Measurements from ENCODE around the gene HRH4. TPM values are rescaled to one million over a fixed set of nuclear protein-coding genes. Genes with fewer than 3 reads are reported as not detected.

The HRH4 gene
- total and polyA plus RNA-seq, 9 donors, result 0.04 to 0.09 (median 0.06) TPM; not detected in 5

DNA sequence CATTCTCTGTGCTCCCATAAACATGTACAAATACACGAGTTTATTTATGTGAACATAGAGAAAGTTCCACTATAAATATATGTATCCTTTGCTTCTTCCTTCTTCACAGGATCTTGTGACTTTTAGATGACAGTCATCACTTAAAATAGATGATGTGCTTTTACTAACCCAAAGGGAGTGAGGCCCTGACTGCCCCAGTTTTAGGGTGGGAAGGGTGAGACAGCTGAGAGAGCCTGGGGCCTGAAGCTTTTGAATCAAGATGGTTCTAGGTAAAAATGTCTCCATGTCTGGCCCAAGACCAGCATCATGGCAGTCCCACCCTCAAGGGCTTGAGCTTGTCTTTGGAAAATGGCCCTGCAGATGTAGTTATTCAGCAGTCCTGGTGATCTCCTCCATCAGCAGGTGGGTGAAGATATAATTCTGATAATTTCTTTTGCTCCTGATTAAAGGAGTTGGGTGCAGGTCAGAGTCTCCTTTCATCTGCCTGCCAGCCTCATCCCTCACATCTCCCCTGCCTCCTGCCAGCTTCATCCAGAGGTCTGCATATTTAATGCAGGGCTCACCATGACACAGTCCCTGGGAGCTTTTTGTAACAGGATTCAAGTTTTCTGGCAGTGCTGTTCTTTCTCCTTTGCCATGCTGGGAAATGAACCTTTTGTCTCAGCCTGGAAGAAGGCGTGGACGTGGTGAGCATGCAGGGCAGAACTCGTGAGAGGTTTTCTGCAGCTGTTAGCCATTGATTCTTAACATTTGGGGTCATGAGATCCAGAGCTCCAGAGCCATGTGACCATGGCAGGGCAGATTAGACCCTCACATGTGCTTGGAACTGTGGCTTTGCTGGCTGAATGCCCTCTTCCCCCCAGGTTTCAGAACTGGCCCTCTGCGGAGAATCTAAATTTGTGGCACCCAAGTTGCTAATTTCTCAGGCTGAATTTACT is 2.7 kb downstream of the HRH4 start:
- DNase-seq, result peak; percentile 12
- Histone ChIP-seq H3K36me3 (ENCODE audit: control insufficient read depth, insufficient read depth, low read length) (no peaks in the 10 kb centered on the region), H3K27ac (ENCODE audit: low read length) (no peak overlapping the region), H3K4me1 (ENCODE audit: control insufficient read depth, insufficient read depth, low read length) (peaks cover 4% of the 10 kb centered on the region), H3K9me3 (replicated peaks; ENCODE audit: control insufficient read depth, low read depth, low read length) (no peaks in the 10 kb centered on the region), H3K27me3 (ENCODE audit: control insufficient read depth, insufficient read depth, low read length) (no peaks in the 10 kb centered on the region), H3K4me3 (ENCODE audit: low read length) (no peak overlapping the region)
- WGBS (ENCODE audit: insufficient coverage), result 17% methylated on average over 1 of the region's 5 CpGs

DNA sequence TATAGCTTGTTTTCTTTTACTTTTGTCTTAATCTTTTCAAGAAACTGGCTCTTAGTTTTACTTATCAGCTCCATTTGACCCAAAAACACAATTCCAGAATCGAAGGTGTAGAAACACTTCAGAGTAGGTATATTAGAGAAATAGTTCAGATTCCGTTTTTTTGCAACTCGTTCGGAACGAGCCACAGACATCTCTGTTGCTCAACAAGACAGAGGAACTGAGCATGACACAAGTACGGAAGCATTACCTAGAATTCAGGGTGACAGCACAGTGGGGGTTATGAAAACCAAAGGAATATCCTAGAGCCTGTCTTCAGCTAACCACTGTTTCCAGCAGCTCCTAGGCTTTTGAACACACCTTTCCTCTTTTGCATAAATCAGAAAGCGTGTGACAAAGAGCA is 5.0 kb downstream of the HRH4 start:
- H3K4me1 ChIP-seq (ENCODE audit: control insufficient read depth, insufficient read depth, low read length), result peaks cover 4% of the 10 kb centered on the region
- H3K4me3 ChIP-seq (ENCODE audit: low read length), result no peak overlapping the region
- H3K27ac ChIP-seq (ENCODE audit: low read length), result no peak overlapping the region
- no peaks in the 10 kb centered on the region for H3K9me3 ChIP-seq (replicated peaks; ENCODE audit: control insufficient read depth, low read depth, low read length)
- WGBS (ENCODE audit: insufficient coverage), result 77% methylated on average over 5 of the region's 7 CpGs
- no peak for DNase-seq
- no peaks in the 10 kb centered on the region for H3K36me3 ChIP-seq (ENCODE audit: control insufficient read depth, insufficient read depth, low read length)
- H3K27me3 ChIP-seq (ENCODE audit: control insufficient read depth, insufficient read depth, low read length), result no peaks in the 10 kb centered on the region

DNA sequence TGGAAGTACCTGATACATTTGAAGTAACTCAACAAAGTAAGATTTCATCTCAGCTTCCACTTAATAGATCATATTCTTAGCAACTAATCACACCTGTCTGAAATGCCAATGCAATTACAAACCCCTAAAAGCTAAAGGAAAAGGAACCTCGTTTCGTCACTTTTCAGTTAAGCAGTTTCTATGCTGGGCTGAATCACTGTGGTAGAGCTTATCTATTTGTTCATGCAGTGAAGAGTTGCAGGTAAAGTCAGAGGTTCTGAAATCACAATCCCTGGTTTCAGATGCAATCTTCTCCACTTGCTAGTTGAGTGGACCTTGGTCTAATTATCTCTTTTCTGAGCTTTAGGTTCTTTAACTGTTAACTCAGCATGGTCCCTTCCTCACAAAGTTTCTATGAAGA is 6.3 kb downstream of the HRH4 start:
- Histone ChIP-seq H3K9me3 (replicated peaks; ENCODE audit: control insufficient read depth, low read depth, low read length) (no peaks in the 10 kb centered on the region), H3K36me3 (ENCODE audit: control insufficient read depth, insufficient read depth, low read length) (no peaks in the 10 kb centered on the region), H3K27ac (ENCODE audit: low read length) (no peak overlapping the region), H3K4me1 (ENCODE audit: control insufficient read depth, insufficient read depth, low read length) (peaks cover 4% of the 10 kb centered on the region), H3K4me3 (ENCODE audit: low read length) (no peak overlapping the region), H3K27me3 (ENCODE audit: control insufficient read depth, insufficient read depth, low read length) (no peaks in the 10 kb centered on the region)
- no peak for DNase-seq
- no CpG with 5 or more reads among the region's 2 CpGs for WGBS (ENCODE audit: insufficient coverage)

DNA sequence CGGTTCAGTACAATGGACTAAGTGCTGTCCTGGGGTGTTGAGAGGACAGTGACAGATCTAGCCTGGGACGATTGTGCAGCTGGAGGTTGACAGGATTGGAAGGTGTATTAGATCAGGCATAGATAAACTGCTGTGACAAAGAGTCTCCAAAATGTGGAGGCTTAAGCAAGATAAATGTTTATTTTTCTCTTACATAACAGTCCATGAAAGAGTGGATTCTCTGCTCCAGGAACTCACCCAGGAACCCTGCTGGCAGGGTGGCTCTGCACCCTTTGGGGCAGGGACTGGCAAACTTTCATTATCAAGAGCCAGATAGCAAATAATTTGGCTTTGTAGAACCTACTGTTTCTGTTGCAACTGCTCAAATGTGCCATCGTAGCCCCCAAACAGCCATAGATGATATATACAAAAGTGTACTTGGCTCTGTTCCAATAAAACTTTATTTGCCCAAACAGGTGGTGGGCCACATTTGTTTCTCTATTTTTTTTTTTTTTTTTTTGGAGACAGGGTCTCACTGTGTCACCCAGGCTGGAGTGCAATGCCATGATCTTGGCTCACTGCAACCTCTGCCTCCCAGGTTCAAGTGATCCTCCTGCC is 9.7 kb downstream of the HRH4 start:
- Histone ChIP-seq H3K9me3 (replicated peaks; ENCODE audit: control insufficient read depth, low read depth, low read length) (no peaks in the 10 kb centered on the region), H3K27ac (ENCODE audit: low read length) (no peak overlapping the region), H3K27me3 (ENCODE audit: control insufficient read depth, insufficient read depth, low read length) (no peaks in the 10 kb centered on the region), H3K4me1 (ENCODE audit: control insufficient read depth, insufficient read depth, low read length) (no peaks in the 10 kb centered on the region), H3K4me3 (ENCODE audit: low read length) (no peak overlapping the region), H3K36me3 (ENCODE audit: control insufficient read depth, insufficient read depth, low read length) (no peaks in the 10 kb centered on the region)
- 82% methylated on average over 2 of the region's 3 CpGs for WGBS (ENCODE audit: insufficient coverage)
- DNase-seq, result no peak

DNA sequence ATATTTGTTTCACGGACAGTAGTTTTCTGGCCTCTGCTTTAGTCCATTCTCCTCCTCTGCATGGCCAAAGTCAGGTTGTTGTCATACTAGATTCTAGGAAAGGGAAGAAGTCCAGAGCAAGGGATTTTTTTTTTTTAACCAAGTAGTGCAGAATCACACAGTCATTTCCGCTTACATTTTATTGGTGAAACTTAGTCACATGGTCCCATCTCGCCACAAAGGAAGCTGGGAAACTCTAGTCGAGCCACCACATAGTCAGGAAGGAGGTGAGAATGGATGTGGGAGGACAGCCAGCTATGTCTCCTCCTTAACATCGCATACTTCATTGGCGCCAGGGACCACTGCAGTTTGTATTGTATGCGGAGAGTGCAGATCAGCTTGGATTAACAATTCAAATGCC is 10.4 kb downstream of the HRH4 start:
- Histone ChIP-seq H3K27me3 (ENCODE audit: control insufficient read depth, insufficient read depth, low read length) (no peaks in the 10 kb centered on the region), H3K27ac (ENCODE audit: low read length) (no peak overlapping the region), H3K4me1 (ENCODE audit: control insufficient read depth, insufficient read depth, low read length) (no peaks in the 10 kb centered on the region), H3K36me3 (ENCODE audit: control insufficient read depth, insufficient read depth, low read length) (no peaks in the 10 kb centered on the region), H3K9me3 (replicated peaks; ENCODE audit: control insufficient read depth, low read depth, low read length) (no peaks in the 10 kb centered on the region), H3K4me3 (ENCODE audit: low read length) (no peak overlapping the region)
- no CpG with 5 or more reads among the region's 7 CpGs for WGBS (ENCODE audit: insufficient coverage)
- no peak for DNase-seq

DNA sequence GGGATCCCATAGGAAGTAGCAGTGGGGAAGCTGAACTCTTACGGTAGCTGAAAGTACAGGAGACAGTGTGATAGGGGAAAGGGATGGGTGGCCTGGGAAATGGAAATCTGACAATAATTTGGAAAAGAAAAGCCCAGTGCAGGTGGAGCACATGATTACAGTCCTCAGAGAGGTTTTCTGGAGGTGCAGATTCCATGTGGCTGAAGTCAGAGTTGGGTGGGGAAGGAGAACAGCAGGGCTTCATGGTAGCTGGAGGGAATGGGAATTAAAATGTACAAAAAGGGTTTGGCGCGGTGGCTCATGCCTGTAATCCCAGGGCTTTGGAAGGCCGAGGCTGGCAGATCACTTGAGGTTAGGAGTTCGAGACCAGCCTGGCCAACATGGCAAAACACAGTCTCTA is 12.2 kb downstream of the HRH4 start:
- Histone ChIP-seq H3K27me3 (ENCODE audit: control insufficient read depth, insufficient read depth, low read length) (no peaks in the 10 kb centered on the region), H3K27ac (ENCODE audit: low read length) (no peak overlapping the region), H3K9me3 (replicated peaks; ENCODE audit: control insufficient read depth, low read depth, low read length) (no peaks in the 10 kb centered on the region), H3K36me3 (ENCODE audit: control insufficient read depth, insufficient read depth, low read length) (no peaks in the 10 kb centered on the region), H3K4me3 (ENCODE audit: low read length) (no peak overlapping the region), H3K4me1 (ENCODE audit: control insufficient read depth, insufficient read depth, low read length) (no peaks in the 10 kb centered on the region)
- WGBS (ENCODE audit: insufficient coverage), result 75% methylated on average over 3 of the region's 5 CpGs
- no peak for DNase-seq

DNA sequence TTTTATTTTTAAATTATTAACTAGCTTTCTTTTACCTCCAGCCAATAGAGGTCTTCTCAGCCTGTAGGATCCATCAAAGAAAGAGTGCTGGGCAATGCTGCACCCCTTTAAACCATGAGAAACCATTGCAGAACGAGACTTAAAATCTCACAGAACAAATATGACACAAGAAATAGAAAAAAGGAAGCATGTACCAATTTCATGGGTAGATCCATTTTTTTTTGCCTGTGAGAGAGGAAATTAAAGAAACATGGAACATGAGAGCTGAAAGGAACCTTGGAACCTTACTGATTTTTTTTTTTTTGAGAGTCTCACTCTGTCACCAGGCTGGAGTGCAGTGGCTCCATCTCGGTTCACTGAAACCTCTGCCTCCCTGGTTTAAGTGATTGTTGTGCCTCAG is 14.0 kb downstream of the HRH4 start:
- Histone ChIP-seq H3K4me1 (ENCODE audit: control insufficient read depth, insufficient read depth, low read length) (no peaks in the 10 kb centered on the region), H3K27ac (ENCODE audit: low read length) (no peak overlapping the region)
- no CpG with 5 or more reads among the region's 2 CpGs for WGBS (ENCODE audit: insufficient coverage)

DNA sequence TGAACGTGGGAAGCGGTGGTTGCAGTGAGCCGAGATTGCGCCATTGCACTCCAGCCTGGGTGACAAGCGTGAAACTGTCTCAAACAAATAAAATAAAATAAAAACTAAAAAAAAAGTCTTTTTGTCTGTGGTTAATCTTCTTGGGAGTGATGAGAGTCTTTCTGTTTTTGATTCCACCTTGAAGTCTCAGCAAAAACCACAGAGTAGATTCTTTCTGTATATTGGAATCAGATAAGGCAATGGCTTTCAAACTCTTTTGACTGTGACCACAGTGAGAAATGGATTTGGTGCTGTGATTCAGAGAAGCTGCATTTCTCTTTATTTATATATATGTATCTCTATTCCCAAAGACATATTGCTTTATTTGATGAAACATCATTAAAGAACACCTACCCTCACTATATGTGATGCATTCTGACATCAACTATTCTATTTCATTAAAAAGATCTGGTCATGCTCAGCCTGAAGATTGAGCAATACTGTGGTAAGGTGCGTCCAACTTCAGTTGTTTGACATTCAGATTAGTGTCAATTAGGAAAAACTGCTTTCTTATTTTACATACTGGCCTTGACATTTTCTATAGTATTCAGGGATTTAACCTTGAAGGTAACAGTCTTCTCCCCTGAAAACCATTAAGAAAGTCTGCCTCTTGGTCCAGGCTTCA is 15.6 kb downstream of the HRH4 start:
- no peak for DNase-seq
- WGBS (ENCODE audit: insufficient coverage), result no CpG with 5 or more reads among the region's 6 CpGs
- Histone ChIP-seq H3K27me3 (ENCODE audit: control insufficient read depth, insufficient read depth, low read length) (no peaks in the 10 kb centered on the region), H3K4me1 (ENCODE audit: control insufficient read depth, insufficient read depth, low read length) (no peaks in the 10 kb centered on the region), H3K4me3 (ENCODE audit: low read length) (no peak overlapping the region), H3K36me3 (ENCODE audit: control insufficient read depth, insufficient read depth, low read length) (no peaks in the 10 kb centered on the region), H3K27ac (ENCODE audit: low read length) (no peak overlapping the region), H3K9me3 (replicated peaks; ENCODE audit: control insufficient read depth, low read depth, low read length) (no peaks in the 10 kb centered on the region)

More for the DNA sequence above, 14.0 kb downstream of the HRH4 start:
- Histone ChIP-seq H3K36me3 (ENCODE audit: control insufficient read depth, insufficient read depth, low read length) (no peaks in the 10 kb centered on the region), H3K4me3 (ENCODE audit: low read length) (no peak overlapping the region), H3K9me3 (replicated peaks; ENCODE audit: control insufficient read depth, low read depth, low read length) (no peaks in the 10 kb centered on the region), H3K27me3 (ENCODE audit: control insufficient read depth, insufficient read depth, low read length) (no peaks in the 10 kb centered on the region)
- DNase-seq, result no peak

DNA sequence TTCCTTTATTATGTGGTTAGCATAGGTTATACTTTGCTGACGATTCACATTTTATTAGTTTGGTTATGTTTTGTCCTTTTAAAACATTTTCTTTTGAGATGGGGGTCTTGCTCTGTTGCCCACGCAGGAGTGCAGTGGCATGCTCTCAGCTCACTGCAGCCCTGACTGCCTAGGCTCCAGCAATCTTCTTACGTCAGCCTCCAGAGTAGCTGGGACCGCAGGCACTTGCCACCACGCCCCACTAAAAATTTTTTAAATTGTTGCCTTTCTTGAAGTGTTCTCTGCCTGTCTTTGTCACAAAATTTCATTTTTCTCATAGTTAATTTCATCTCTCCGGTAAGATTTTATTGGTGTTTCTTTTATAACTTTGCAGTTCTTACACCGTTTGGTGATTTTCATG is 18.9 kb downstream of the HRH4 start:
- Histone ChIP-seq H3K4me3 (ENCODE audit: low read length) (no peak overlapping the region), H3K36me3 (ENCODE audit: control insufficient read depth, insufficient read depth, low read length) (no peaks in the 10 kb centered on the region), H3K27me3 (ENCODE audit: control insufficient read depth, insufficient read depth, low read length) (no peaks in the 10 kb centered on the region), H3K9me3 (replicated peaks; ENCODE audit: control insufficient read depth, low read depth, low read length) (no peaks in the 10 kb centered on the region), H3K27ac (ENCODE audit: low read length) (no peak overlapping the region), H3K4me1 (ENCODE audit: control insufficient read depth, insufficient read depth, low read length) (no peaks in the 10 kb centered on the region)
- DNase-seq, result no peak
- no CpG with 5 or more reads among the region's 7 CpGs for WGBS (ENCODE audit: insufficient coverage)

DNA sequence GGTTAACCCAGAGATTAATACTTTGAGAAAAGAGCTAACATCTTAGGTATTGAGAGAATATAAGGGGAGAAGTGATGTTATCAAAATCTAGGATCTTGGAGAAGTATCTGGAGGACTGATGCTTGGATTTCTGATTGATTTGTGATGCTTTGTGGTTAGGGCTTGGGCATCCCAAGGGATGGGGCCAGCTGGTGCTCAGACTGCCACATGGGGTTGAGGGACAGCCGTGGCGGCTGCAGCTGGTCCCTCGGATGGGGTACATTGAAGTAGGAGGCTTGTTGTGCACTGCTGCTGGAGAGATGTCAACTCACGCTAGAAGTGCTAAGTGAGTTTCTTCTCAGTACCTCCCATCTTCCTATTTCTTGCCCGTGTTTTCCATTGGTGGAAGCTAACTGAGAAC is 22.4 kb downstream of the HRH4 start:
- H3K4me3 ChIP-seq (ENCODE audit: low read length), result no peak overlapping the region
- no peaks in the 10 kb centered on the region for H3K9me3 ChIP-seq (replicated peaks; ENCODE audit: control insufficient read depth, low read depth, low read length)
- DNase-seq, result no peak
- no peaks in the 10 kb centered on the region for H3K27me3 ChIP-seq (ENCODE audit: control insufficient read depth, insufficient read depth, low read length)
- H3K4me1 ChIP-seq (ENCODE audit: control insufficient read depth, insufficient read depth, low read length), result no peaks in the 10 kb centered on the region
- no peaks in the 10 kb centered on the region for H3K36me3 ChIP-seq (ENCODE audit: control insufficient read depth, insufficient read depth, low read length)
- WGBS (ENCODE audit: insufficient coverage), result no CpG with 5 or more reads among the region's 5 CpGs
- no peak overlapping the region for H3K27ac ChIP-seq (ENCODE audit: low read length)

All from muscle of leg (tissue), 11 donors.